SK-N-SH treated with all-trans-retinoic acid at 6 μM for 48 hours (cell line): ENCODE results near the gene KDM4C.

ENCODE experiments used
- ATAC-seq: fragments of 200-7000 bp; cut with Tn5 transposase; 3 replicates; pipeline ENCODE4 v1.9.1; 2020; ENCODE audit warnings: mild to moderate bottlenecking, moderate library complexity
- ARNTL ChIP-seq: fragments of 450-650 bp; formaldehyde crosslinking; IDR thresholded peaks from 2 replicates; pipeline ENCODE4 v1.5.0; 2020; ENCODE audit warnings: low read depth, mild to moderate bottlenecking, moderate library complexity, borderline replicate concordance
- BACH2 ChIP-seq: fragments of 250-450 bp; sonication (Bioruptor Pico); IDR thresholded peaks from 2 replicates; pipeline ENCODE4 v1.9.0; 2021; ENCODE audit warnings: mild to moderate bottlenecking, borderline replicate concordance
- CREB5 ChIP-seq: fragments of 250-450 bp; sonication (Bioruptor Pico); IDR thresholded peaks from 2 replicates; pipeline ENCODE4 v1.5.1; 2020; ENCODE audit warnings: low read depth, mild to moderate bottlenecking, moderate library complexity
- CSDC2 ChIP-seq: fragments of 250-450 bp; sonication (Bioruptor Pico); IDR thresholded peaks from 2 replicates; pipeline ENCODE4 v1.5.0; 2020; ENCODE audit warnings: mild to moderate bottlenecking, moderate library complexity
- ESRRG ChIP-seq: fragments of 250-450 bp; sonication (Bioruptor Pico); IDR thresholded peaks from 2 replicates; pipeline ENCODE4 v1.6.1; 2021; ENCODE audit warnings: mild to moderate bottlenecking
- GLIS3 ChIP-seq: fragments of 250-450 bp; sonication (Bioruptor Pico); IDR thresholded peaks from 2 replicates; pipeline ENCODE4 v1.5.0; 2020; ENCODE audit warnings: mild to moderate bottlenecking, moderate library complexity
- OSR1 ChIP-seq: fragments of 250-450 bp; sonication (Bioruptor Pico); IDR thresholded peaks from 2 replicates; pipeline ENCODE4 v1.8.0; 2022; ENCODE audit warnings: moderate library complexity, mild to moderate bottlenecking, inconsistent platforms
- PATZ1 ChIP-seq: fragments of 250-450 bp; sonication (Bioruptor Pico); IDR thresholded peaks from 2 replicates; pipeline ENCODE4 v1.8.0; 2020; ENCODE audit warnings: mild to moderate bottlenecking, moderate library complexity, borderline replicate concordance
- POU6F1 ChIP-seq: fragments of 250-450 bp; sonication (Bioruptor Pico); IDR thresholded peaks from 2 replicates; pipeline ENCODE4 v1.8.0; 2021; ENCODE audit warnings: low read depth, mild to moderate bottlenecking, moderate library complexity, borderline replicate concordance
- PPARA ChIP-seq: fragments of 250-450 bp; sonication (Bioruptor Pico); IDR thresholded peaks from 2 replicates; pipeline ENCODE4 v1.5.0; 2020; ENCODE audit warnings: mild to moderate bottlenecking, borderline replicate concordance
- SNAI2 ChIP-seq: fragments of 250-450 bp; sonication (Bioruptor Pico); IDR thresholded peaks from 2 replicates; pipeline ENCODE4 v1.5.0; 2020; ENCODE audit warnings: mild to moderate bottlenecking, moderate library complexity
- TCF4 ChIP-seq: fragments of 250-450 bp; sonication (Bioruptor Pico); IDR thresholded peaks from 2 replicates; pipeline ENCODE4 v1.8.0; 2021; ENCODE audit warnings: mild to moderate bottlenecking, moderate library complexity, borderline replicate concordance
- TOX ChIP-seq: fragments of 250-450 bp; sonication (Bioruptor Pico); IDR thresholded peaks from 2 replicates; pipeline ENCODE4 v1.8.0; 2021; ENCODE audit warnings: mild to moderate bottlenecking, moderate library complexity, borderline replicate concordance
- TSHZ2 ChIP-seq: fragments of 250-450 bp; sonication (Bioruptor Pico); IDR thresholded peaks from 2 replicates; pipeline ENCODE4 v1.5.0; 2020; ENCODE audit warnings: mild to moderate bottlenecking, moderate library complexity
- ZC3H10 ChIP-seq: fragments of 250-450 bp; sonication (Bioruptor Pico); IDR thresholded peaks from 2 replicates; pipeline ENCODE4 v1.5.1; 2021; ENCODE audit warnings: mild to moderate bottlenecking, moderate library complexity
- ZFP30 ChIP-seq: fragments of 450-650 bp; formaldehyde crosslinking; IDR thresholded peaks from 2 replicates; pipeline ENCODE4 v1.5.0; 2022; ENCODE audit warnings: mild to moderate bottlenecking, moderate library complexity
- ZNF565 ChIP-seq: fragments of 450-650 bp; formaldehyde crosslinking; conservative IDR thresholded peaks from 2 replicates; pipeline ENCODE4 v1.5.0; 2020; ENCODE audit warnings: low read depth, mild to moderate bottlenecking, moderate library complexity
- ZNF70 ChIP-seq: fragments of 450-650 bp; formaldehyde crosslinking; IDR thresholded peaks from 2 replicates; pipeline ENCODE4 v1.5.0; 2020; ENCODE audit warnings: mild to moderate bottlenecking, moderate library complexity
- ZNF8 ChIP-seq: fragments of 450-650 bp; formaldehyde crosslinking; IDR thresholded peaks from 2 replicates; pipeline ENCODE4 v1.5.0; 2020; ENCODE audit warnings: mild to moderate bottlenecking, moderate library complexity

The KDM4C gene

GRCh38 chr9:7094576-7094975, 336.8 kb downstream of the KDM4C start:
- ATAC-seq, result no peak
- TF ChIP-seq ZC3H10 (CRISPR knock-in tag) (no peak), PPARA (CRISPR knock-in tag) (no peak), OSR1 (no peak), SNAI2 (CRISPR knock-in tag) (no peak), ZNF8 (no peak), POU6F1 (CRISPR knock-in tag) (no peak)
- TF ChIP-seq, all 23 proteins: peak for 0

GRCh38 chr9:7095058-7095457, 337.3 kb downstream of the KDM4C start:
- no peak for ATAC-seq

More at GRCh38 chr9:7095058-7095457, 337.3 kb downstream of the KDM4C start:
- TF ChIP-seq BACH2 (CRISPR knock-in tag), result no peak
- TF ChIP-seq ZNF70, result no peak
- no peak for TF ChIP-seq CREB5 (CRISPR knock-in tag)
- TF ChIP-seq OSR1, result no peak
- no peak for TF ChIP-seq SNAI2 (CRISPR knock-in tag)
- no peak for TF ChIP-seq ESRRG (CRISPR knock-in tag)
- no peak for TF ChIP-seq PPARA (CRISPR knock-in tag)
- no peak for TF ChIP-seq POU6F1 (CRISPR knock-in tag)
- TF ChIP-seq ZNF565 (CRISPR knock-in tag), result no peak
- no peak for TF ChIP-seq GLIS3 (CRISPR knock-in tag)
- no peak for TF ChIP-seq ZC3H10 (CRISPR knock-in tag)
- no peak for TF ChIP-seq TOX (CRISPR knock-in tag)
- TF ChIP-seq ZNF8, result no peak
- TF ChIP-seq TCF4, result no peak
- no peak for TF ChIP-seq TSHZ2 (CRISPR knock-in tag)
- no peak for TF ChIP-seq ZFP30 (CRISPR knock-in tag)
- no peak for TF ChIP-seq ARNTL
- TF ChIP-seq CSDC2, result no peak
- no peak for TF ChIP-seq PATZ1
